Trophoblast cell (in vitro differentiated cells and primary cell): Measurements from ENCODE around the gene LYSMD3.

ENCODE experiments used
- DNase-seq, 2 donors: peaks; one replicate each; pipeline ENCODE4 v3.0.0-alpha.2; 2016
- H2AFZ ChIP-seq: 2 replicates; pipeline ENCODE4 v1.6.1; 2013; ENCODE audit warnings: low read length, moderate library complexity, mild to moderate bottlenecking; ENCODE audit not compliant: insufficient read depth, poor library complexity
- H2AK5ac ChIP-seq: 2 replicates; pipeline ENCODE4 v1.6.1; 2013; ENCODE audit warnings: mild to moderate bottlenecking, low read length
- H2BK120ac ChIP-seq: 2 replicates; pipeline ENCODE4 v1.6.1; 2013; ENCODE audit warnings: low read length, mild to moderate bottlenecking, moderate library complexity; ENCODE audit not compliant: insufficient read depth, poor library complexity
- H2BK12ac ChIP-seq: 2 replicates; pipeline ENCODE4 v1.6.1; 2013; ENCODE audit warnings: mild to moderate bottlenecking, low read length, moderate library complexity
- H2BK5ac ChIP-seq: 2 replicates; pipeline ENCODE4 v1.6.1; 2013; ENCODE audit warnings: low read length, low read depth, moderate library complexity, mild to moderate bottlenecking; ENCODE audit not compliant: poor library complexity
- H3K14ac ChIP-seq: 2 replicates; pipeline ENCODE4 v1.6.1; 2013; ENCODE audit warnings: mild to moderate bottlenecking, low read length
- H3K18ac ChIP-seq: 2 replicates; pipeline ENCODE4 v1.6.1; 2013; ENCODE audit warnings: mild to moderate bottlenecking, low read length
- H3K23ac ChIP-seq: 2 replicates; pipeline ENCODE4 v1.6.1; 2013; ENCODE audit warnings: low read length
- H3K27ac ChIP-seq: 2 replicates; pipeline ENCODE4 v1.5.1; 2013; ENCODE audit warnings: low read depth, mild to moderate bottlenecking, inconsistent platforms, low read length, moderate library complexity
- H3K27me3 ChIP-seq: 2 replicates; pipeline ENCODE4 v1.6.1; 2013; ENCODE audit warnings: inconsistent platforms, mild to moderate bottlenecking, low read length, moderate library complexity; ENCODE audit not compliant: insufficient read depth
- H3K36me3 ChIP-seq, 2 experiments: 1 replicate in 1 of 2; 2 replicates in 1 of 2; pipeline ENCODE4 v1.6.1; 2013; ENCODE audit warnings: low read length in 2 of 2, mild to moderate bottlenecking in 2 of 2, moderate library complexity in 1 of 2; ENCODE audit not compliant: insufficient read depth in 2 of 2, control insufficient read depth in 1 of 2
- H3K4ac ChIP-seq: 2 replicates; pipeline ENCODE4 v1.6.1; 2013; ENCODE audit warnings: low read depth, mild to moderate bottlenecking, low read length, moderate library complexity
- H3K4me1 ChIP-seq, 2 experiments: 1 replicate in 1 of 2; 2 replicates in 1 of 2; pipeline ENCODE4 v1.6.1; 2013; ENCODE audit warnings: low read length in 2 of 2, mild to moderate bottlenecking in 2 of 2, moderate library complexity in 1 of 2; ENCODE audit not compliant: insufficient read depth in 2 of 2, control insufficient read depth in 1 of 2
- H3K4me2 ChIP-seq: 2 replicates; pipeline ENCODE4 v1.6.1; 2013; ENCODE audit warnings: inconsistent platforms, mild to moderate bottlenecking, low read length, moderate library complexity
- H3K4me3 ChIP-seq: 2 replicates; pipeline ENCODE4 v1.5.1; 2013; ENCODE audit warnings: mild to moderate bottlenecking, low read depth, low read length, inconsistent platforms
- H3K79me1 ChIP-seq: one replicate; pipeline ENCODE4 v1.6.1; 2013; ENCODE audit warnings: low read length
- H3K79me2 ChIP-seq: 2 replicates; pipeline ENCODE4 v1.6.1; 2013; ENCODE audit warnings: low read length, mild to moderate bottlenecking; ENCODE audit not compliant: control insufficient read depth, insufficient read depth, poor library complexity
- H3K9ac ChIP-seq: 2 replicates; pipeline ENCODE4 v1.6.1; 2013; ENCODE audit warnings: mild to moderate bottlenecking, low read length
- H3K9me3 ChIP-seq: 2 replicates; pipeline ENCODE4 v1.6.1; 2013; ENCODE audit warnings: low read depth, mild to moderate bottlenecking, control low read depth, inconsistent platforms, low read length; ENCODE audit not compliant: insufficient read depth
- H4K12ac ChIP-seq: 2 replicates; pipeline ENCODE4 v1.6.1; 2013; ENCODE audit warnings: low read depth, mild to moderate bottlenecking, low read length, moderate library complexity
- H4K8ac ChIP-seq: 2 replicates; pipeline ENCODE4 v1.6.1; 2013; ENCODE audit warnings: low read depth, mild to moderate bottlenecking, low read length, moderate library complexity
- H4K91ac ChIP-seq: one replicate; pipeline ENCODE4 v1.6.1; 2013; ENCODE audit warnings: low read depth, mild to moderate bottlenecking, low read length, moderate library complexity
- WGBS: extraction: QIAGEN DNeasy Blood & Tissue Kit; methylation state at CpG from one replicate; pipeline ENCODE4 v1.1.7; 2013; ENCODE audit warnings: missing lambda C conversion rate; ENCODE audit not compliant: insufficient read length, insufficient coverage; ENCODE audit errors: extremely low coverage; 5-methylcytosine and 5-hydroxymethylcytosine counted together

LYSMD3 gene

DNA sequence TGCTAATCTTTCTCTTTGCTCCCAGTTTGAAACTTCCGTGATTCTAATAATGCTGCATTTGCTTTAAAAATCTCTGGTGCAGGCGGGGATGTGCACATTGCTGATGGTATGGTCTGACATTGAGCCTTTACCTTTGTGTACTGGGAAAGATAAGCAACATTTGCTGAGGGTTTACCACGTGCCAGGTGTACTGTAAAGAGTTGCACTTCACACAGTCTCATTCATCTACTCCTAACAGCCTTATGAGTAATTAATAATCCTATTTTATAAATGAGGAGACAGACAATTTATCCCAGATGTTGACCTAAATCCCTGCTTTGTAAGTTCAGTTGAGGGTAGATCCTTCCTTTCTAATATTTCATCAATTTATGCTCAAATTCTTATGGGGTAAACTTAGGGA is 28.5 kb upstream of the LYSMD3 start:
- H3K9me3 ChIP-seq, result no peaks in the 10 kb centered on the region

GRCh38 chr5:90557391-90557790 is 28.0 kb upstream of the LYSMD3 start:
- H3K18ac ChIP-seq, result no peak overlapping the region
- no peak overlapping the region for H2AFZ ChIP-seq
- no peaks in the 10 kb centered on the region for H3K9me3 ChIP-seq
- no peak overlapping the region for H3K14ac ChIP-seq
- H3K4ac ChIP-seq, result no peak overlapping the region
- no peak for DNase-seq
- WGBS, result no CpG with 5 or more reads among the region's 9 CpGs
- H3K4me2 ChIP-seq, result no peak overlapping the region
- no peak overlapping the region for H2BK120ac ChIP-seq
- H3K27ac ChIP-seq, result no peak overlapping the region
- peaks cover 0 to 2% of the 10 kb centered on the region in 2 experiments for H3K4me1 ChIP-seq
- no peaks in the 10 kb centered on the region for H3K27me3 ChIP-seq
- H2BK5ac ChIP-seq, result no peak overlapping the region
- no peak overlapping the region for H2AK5ac ChIP-seq
- no peaks in the 10 kb centered on the region for H3K79me2 ChIP-seq
- H4K8ac ChIP-seq, result no peak overlapping the region
- H3K36me3 ChIP-seq, result no peaks in the 10 kb centered on the region
- H4K12ac ChIP-seq, result no peak overlapping the region
- no peak overlapping the region for H3K23ac ChIP-seq
- no peak overlapping the region for H3K9ac ChIP-seq
- no peaks in the 10 kb centered on the region for H3K79me1 ChIP-seq
- H3K4me3 ChIP-seq, result no peak overlapping the region
- no peak overlapping the region for H2BK12ac ChIP-seq
- H4K91ac ChIP-seq, result no peak overlapping the region

More for the DNA sequence above, 28.5 kb upstream of the LYSMD3 start:
- no peak overlapping the region for H2BK12ac ChIP-seq
- no peak overlapping the region for H4K12ac ChIP-seq
- peaks cover 0 to 2% of the 10 kb centered on the region in 2 experiments for H3K4me1 ChIP-seq
- H2AK5ac ChIP-seq, result no peak overlapping the region
- no CpG with 5 or more reads among the region's 3 CpGs for WGBS
- no peak overlapping the region for H2AFZ ChIP-seq
- H3K79me1 ChIP-seq, result no peaks in the 10 kb centered on the region
- no peak overlapping the region for H3K23ac ChIP-seq
- H4K91ac ChIP-seq, result no peak overlapping the region
- H3K27me3 ChIP-seq, result no peaks in the 10 kb centered on the region
- H2BK5ac ChIP-seq, result no peak overlapping the region
- H3K4ac ChIP-seq, result no peak overlapping the region
- no peak overlapping the region for H3K4me3 ChIP-seq
- no peak for DNase-seq
- H3K27ac ChIP-seq, result no peak overlapping the region
- H3K14ac ChIP-seq, result no peak overlapping the region
- H3K36me3 ChIP-seq, result no peaks in the 10 kb centered on the region
- H4K8ac ChIP-seq, result no peak overlapping the region
- no peak overlapping the region for H3K18ac ChIP-seq
- peak overlapping the region; percentile 97 for H3K4me2 ChIP-seq
- no peak overlapping the region for H3K9ac ChIP-seq
- no peak overlapping the region for H2BK120ac ChIP-seq
- H3K79me2 ChIP-seq, result no peaks in the 10 kb centered on the region

DNA sequence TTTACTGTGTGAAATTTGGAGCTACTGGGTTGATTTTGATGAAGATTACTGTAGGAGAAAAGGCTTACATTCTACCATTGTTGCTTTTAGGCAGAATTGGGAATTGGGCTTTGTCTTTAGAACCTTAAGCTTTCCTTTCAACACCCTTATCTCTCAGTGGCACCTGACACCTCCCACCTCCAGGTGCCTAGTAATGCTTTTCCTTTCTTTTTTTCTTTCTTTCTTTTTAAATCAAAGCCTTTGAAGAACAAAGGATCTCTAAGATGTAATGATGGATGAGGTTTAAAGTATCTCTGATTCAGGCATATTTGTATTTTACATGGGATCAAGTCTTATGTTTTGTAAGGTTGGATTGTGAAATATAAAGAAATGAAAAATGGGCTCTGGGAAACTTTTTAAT is 26.3 kb upstream of the LYSMD3 start:
- H2BK12ac ChIP-seq, result no peak overlapping the region
- H3K36me3 ChIP-seq, result no peaks in the 10 kb centered on the region
- no peaks in the 10 kb centered on the region for H3K27me3 ChIP-seq
- H2BK5ac ChIP-seq, result no peak overlapping the region
- no peak overlapping the region for H3K9ac ChIP-seq
- H3K23ac ChIP-seq, result no peak overlapping the region
- no peak overlapping the region for H4K8ac ChIP-seq
- H3K27ac ChIP-seq, result no peak overlapping the region
- no peak overlapping the region for H2BK120ac ChIP-seq
- H3K79me1 ChIP-seq, result no peaks in the 10 kb centered on the region
- H3K9me3 ChIP-seq, result no peaks in the 10 kb centered on the region
- H3K4ac ChIP-seq, result no peak overlapping the region
- no peak overlapping the region for H3K4me3 ChIP-seq
- H3K4me1 ChIP-seq, result peaks cover 0 to 2% of the 10 kb centered on the region in 2 experiments
- no peak for DNase-seq
- H4K12ac ChIP-seq, result no peak overlapping the region
- no peak overlapping the region for H3K14ac ChIP-seq
- no peaks in the 10 kb centered on the region for H3K79me2 ChIP-seq
- no peak overlapping the region for H3K18ac ChIP-seq
- H4K91ac ChIP-seq, result no peak overlapping the region
- H2AFZ ChIP-seq, result no peak overlapping the region
- no peak overlapping the region for H3K4me2 ChIP-seq
- no peak overlapping the region for H2AK5ac ChIP-seq

- H3K4me3 ChIP-seq, result no peak overlapping the region
- H3K23ac ChIP-seq, result no peak overlapping the region
- no peaks in the 10 kb centered on the region for H3K9me3 ChIP-seq
- peaks cover 0 to 2% of the 10 kb centered on the region in 2 experiments for H3K4me1 ChIP-seq
- no peaks in the 10 kb centered on the region for H3K79me2 ChIP-seq
- no peak for DNase-seq
- no peaks in the 10 kb centered on the region for H3K27me3 ChIP-seq
- H2BK120ac ChIP-seq, result no peak overlapping the region
- no peak overlapping the region for H2BK5ac ChIP-seq
- no peak overlapping the region for H3K27ac ChIP-seq
- H3K36me3 ChIP-seq, result no peaks in the 10 kb centered on the region
- no peak overlapping the region for H2BK12ac ChIP-seq
- no peak overlapping the region for H3K9ac ChIP-seq
- no CpG with 5 or more reads among the region's 4 CpGs for WGBS
- no peak overlapping the region for H3K18ac ChIP-seq
- H3K79me1 ChIP-seq, result no peaks in the 10 kb centered on the region
- H3K14ac ChIP-seq, result no peak overlapping the region
- H4K12ac ChIP-seq, result no peak overlapping the region
- H2AFZ ChIP-seq, result no peak overlapping the region
- no peak overlapping the region for H3K4ac ChIP-seq
- no peak overlapping the region for H4K8ac ChIP-seq
- H2AK5ac ChIP-seq, result no peak overlapping the region
- no peak overlapping the region for H3K4me2 ChIP-seq
- no peak overlapping the region for H4K91ac ChIP-seq
Measured at GRCh38 chr5:90554358-90555006, 25.1 kb upstream of the LYSMD3 start.
